ENCODE data around the gene P2RX6. TPM values are rescaled to one million over a fixed set of nuclear protein-coding genes. Genes with fewer than 3 reads are reported as not detected.

The P2RX6 gene
- total and polyA plus RNA-seq, 4 donors: 0.05 to 0.59 (median 0.33) TPM

- 71% methylated on average over 8 of the region's 8 CpGs for WGBS
Observed at GRCh38 chr22:21051831-21052400, 37.0 kb downstream of the P2RX6 start.

GRCh38 chr22:21052715-21053459, 37.9 kb downstream of the P2RX6 start:
- Histone ChIP-seq H3K9ac (ENCODE audit: low read depth in 1 of 2, low read length in 2 of 2) (no peak overlapping the region), H3K27me3 (ENCODE audit: control insufficient read depth in 4 of 4, insufficient read depth in 4 of 4, low read length in 3 of 4) (no peaks in the 10 kb centered on the region), H3K4me1 (ENCODE audit: control insufficient read depth in 4 of 4, insufficient read depth in 4 of 4, low read length in 3 of 4) (no peaks in the 10 kb centered on the region), H3K27ac (ENCODE audit: low read depth in 1 of 2, low read length in 2 of 2) (no peak overlapping the region), H3K36me3 (ENCODE audit: control insufficient read depth in 4 of 4, insufficient read depth in 3 of 4, low read depth in 1 of 4, low read length in 3 of 4) (no peaks in the 10 kb centered on the region), H3K9me3 (ENCODE audit: control insufficient read depth in 4 of 4, low read length in 3 of 4) (no peaks in the 10 kb centered on the region), H3K4me3 (ENCODE audit: low read depth in 1 of 3, low read length in 3 of 3) (no peak overlapping the region)
- TF ChIP-seq FOXA1 (IDR thresholded peaks at IDR 0.05) (no peak), RXRA (IDR thresholded peaks at IDR 0.05) (no peak), ZBTB33 (IDR thresholded peaks at IDR 0.05) (no peak), TAF1 (conservative IDR thresholded peaks at IDR 0.05) (no peak), YY1 (IDR thresholded peaks at IDR 0.05) (no peak), NR2F2 (IDR thresholded peaks at IDR 0.05) (no peak), FOXA2 (IDR thresholded peaks at IDR 0.05) (no peak), EGR1 (IDR thresholded peaks at IDR 0.05; ENCODE audit: low read depth in 2 of 2) (no peak), JUND (IDR thresholded peaks at IDR 0.05) (no peak), MAX (IDR thresholded peaks at IDR 0.05) (no peak), RAD21 (IDR thresholded peaks at IDR 0.05) (no peak), CTCF (IDR thresholded peaks at IDR 0.05; ENCODE audit: low read depth, low read length, missing input control) (no peak), HNF4G (IDR thresholded peaks at IDR 0.05) (no peak)
- no peak for DNase-seq (ENCODE audit: low spot score)
- 79% methylated on average over 8 of the region's 8 CpGs for whole genome bisulfite sequencing

More at GRCh38 chr22:21051831-21052400, 37.0 kb downstream of the P2RX6 start:
- Histone ChIP-seq H3K4me3 (ENCODE audit: low read depth in 1 of 3, low read length in 3 of 3) (no peak overlapping the region), H3K36me3 (ENCODE audit: control insufficient read depth in 4 of 4, insufficient read depth in 3 of 4, low read depth in 1 of 4, low read length in 3 of 4) (no peaks in the 10 kb centered on the region), H3K9me3 (ENCODE audit: control insufficient read depth in 4 of 4, low read length in 3 of 4) (no peaks in the 10 kb centered on the region), H3K27me3 (ENCODE audit: control insufficient read depth in 4 of 4, insufficient read depth in 4 of 4, low read length in 3 of 4) (no peaks in the 10 kb centered on the region), H3K27ac (ENCODE audit: low read depth in 1 of 2, low read length in 2 of 2) (no peak overlapping the region), H3K4me1 (ENCODE audit: control insufficient read depth in 4 of 4, insufficient read depth in 4 of 4, low read length in 3 of 4) (no peaks in the 10 kb centered on the region), H3K9ac (ENCODE audit: low read depth in 1 of 2, low read length in 2 of 2) (no peak overlapping the region)
- TF ChIP-seq TAF1 (conservative IDR thresholded peaks at IDR 0.05): no peak
- no peak for TF ChIP-seq HNF4A (conservative IDR thresholded peaks at IDR 0.05)
- no peak for TF ChIP-seq ZBTB33 (IDR thresholded peaks at IDR 0.05)
- no peak for TF ChIP-seq CTCF (IDR thresholded peaks at IDR 0.05; ENCODE audit: low read depth, low read length, missing input control)
- DNase-seq (ENCODE audit: low spot score): no peak
